ENCODE data around the gene FRAS1. TPM values are rescaled to one million over a fixed set of nuclear protein-coding genes. Genes with fewer than 3 reads are reported as not detected.

The FRAS1 gene
- polyA plus RNA-seq, 1 donor from 2014 or later = 2.8 TPM

- Histone ChIP-seq H3K4me2 (ENCODE audit: low read length) (no peak overlapping the region), H3K9me3 (ENCODE audit: low read length) (no peaks in the 10 kb centered on the region), H3K27ac (ENCODE audit: low read length) (no peak overlapping the region), H3F3A (ENCODE audit: insufficient read depth, low read length, poor library complexity, severe bottlenecking) (no peaks in the 10 kb centered on the region), H2AFZ (ENCODE audit: low read depth, low read length) (no peak overlapping the region), H3K9me2 (ENCODE audit: insufficient read depth, low read length) (no peaks in the 10 kb centered on the region), H3K27me3 (ENCODE audit: insufficient read depth, low read depth, low read length) (no peaks in the 10 kb centered on the region), H3K9ac (ENCODE audit: low read length) (no peak overlapping the region), H4K20me1 (ENCODE audit: insufficient read depth) (no peaks in the 10 kb centered on the region), H3K4me3 (ENCODE audit: low read length) (no peak overlapping the region), H3K36me3 (ENCODE audit: insufficient read depth, low read length) (no peaks in the 10 kb centered on the region), H3K79me2 (replicated peaks; ENCODE audit: insufficient read depth, low read length) (no peaks in the 10 kb centered on the region)
- no peak for TF ChIP-seq POLR2AphosphoS5 (IDR thresholded peaks at IDR 0.05)
These were observed 361.3 kb downstream of the FRAS1 start for GRCh38 chr4:78418406-78418805.

- Histone ChIP-seq H3F3A (ENCODE audit: insufficient read depth, low read length, poor library complexity, severe bottlenecking) (no peaks in the 10 kb centered on the region), H3K27ac (ENCODE audit: low read length) (no peak overlapping the region), H3K36me3 (ENCODE audit: insufficient read depth, low read length) (no peaks in the 10 kb centered on the region), H3K9ac (ENCODE audit: low read length) (no peak overlapping the region), H3K4me3 (ENCODE audit: low read length) (no peak overlapping the region), H3K4me2 (ENCODE audit: low read length) (no peak overlapping the region), H3K27me3 (ENCODE audit: insufficient read depth, low read depth, low read length) (no peaks in the 10 kb centered on the region), H3K79me2 (replicated peaks; ENCODE audit: insufficient read depth, low read length) (no peaks in the 10 kb centered on the region), H4K20me1 (ENCODE audit: insufficient read depth) (no peaks in the 10 kb centered on the region), H3K9me3 (ENCODE audit: low read length) (no peaks in the 10 kb centered on the region), H3K9me2 (ENCODE audit: insufficient read depth, low read length) (no peaks in the 10 kb centered on the region), H2AFZ (ENCODE audit: low read depth, low read length) (no peak overlapping the region)
- TF ChIP-seq REST (IDR thresholded peaks at IDR 0.05; ENCODE audit: borderline replicate concordance) (no peak), TAF1 (IDR thresholded peaks at IDR 0.05; ENCODE audit: low read depth) (no peak), CTCF (IDR thresholded peaks at IDR 0.05; ENCODE audit: poor library complexity, severe bottlenecking) (no peak), EP300 (conservative IDR thresholded peaks at IDR 0.05; ENCODE audit: poor library complexity, severe bottlenecking) (no peak), MXI1 (conservative IDR thresholded peaks at IDR 0.05; ENCODE audit: poor library complexity, severe bottlenecking) (no peak), SMC3 (conservative IDR thresholded peaks at IDR 0.05; ENCODE audit: poor library complexity) (no peak), POLR2AphosphoS5 (IDR thresholded peaks at IDR 0.05) (no peak), EZH2 (IDR thresholded peaks at IDR 0.05; ENCODE audit: borderline replicate concordance, insufficient read depth, low read length, poor library complexity, severe bottlenecking) (no peak)
These were observed 366.7 kb downstream of the FRAS1 start for GRCh38 chr4:78423790-78424189.

GRCh38 chr4:78424461-78424860 lies 367.3 kb downstream of the FRAS1 start:
- Histone ChIP-seq H3F3A (ENCODE audit: insufficient read depth, low read length, poor library complexity, severe bottlenecking) (no peaks in the 10 kb centered on the region), H3K4me3 (ENCODE audit: low read length) (no peak overlapping the region), H3K9me3 (ENCODE audit: low read length) (no peaks in the 10 kb centered on the region), H3K4me2 (ENCODE audit: low read length) (no peak overlapping the region), H3K9ac (ENCODE audit: low read length) (no peak overlapping the region), H3K36me3 (ENCODE audit: insufficient read depth, low read length) (no peaks in the 10 kb centered on the region), H3K27ac (ENCODE audit: low read length) (no peak overlapping the region), H3K79me2 (replicated peaks; ENCODE audit: insufficient read depth, low read length) (no peaks in the 10 kb centered on the region), H3K27me3 (ENCODE audit: insufficient read depth, low read depth, low read length) (no peaks in the 10 kb centered on the region), H2AFZ (ENCODE audit: low read depth, low read length) (no peak overlapping the region), H3K9me2 (ENCODE audit: insufficient read depth, low read length) (no peaks in the 10 kb centered on the region), H4K20me1 (ENCODE audit: insufficient read depth) (no peaks in the 10 kb centered on the region)
- no peak for TF ChIP-seq REST (IDR thresholded peaks at IDR 0.05; ENCODE audit: borderline replicate concordance)
- TF ChIP-seq POLR2AphosphoS5 (IDR thresholded peaks at IDR 0.05) = no peak
- no peak for TF ChIP-seq CTCF (IDR thresholded peaks at IDR 0.05; ENCODE audit: poor library complexity, severe bottlenecking)
- TF ChIP-seq EZH2 (IDR thresholded peaks at IDR 0.05; ENCODE audit: borderline replicate concordance, insufficient read depth, low read length, poor library complexity, severe bottlenecking) = no peak
- no peak for TF ChIP-seq RAD21 (conservative IDR thresholded peaks at IDR 0.05)
- no peak for TF ChIP-seq TAF1 (IDR thresholded peaks at IDR 0.05; ENCODE audit: low read depth)
- TF ChIP-seq SMC3 (conservative IDR thresholded peaks at IDR 0.05; ENCODE audit: poor library complexity) = no peak
- TF ChIP-seq EP300 (conservative IDR thresholded peaks at IDR 0.05; ENCODE audit: poor library complexity, severe bottlenecking) = no peak
- no peak for TF ChIP-seq MXI1 (conservative IDR thresholded peaks at IDR 0.05; ENCODE audit: poor library complexity, severe bottlenecking)

All from neural cell (in vitro differentiated cells).